Activated CD8-positive, alpha-beta T cell treated with anti-CD3 and anti-CD28 coated beads for 36 hours (primary cell): ENCODE results near the gene ZFP36L1. TPM values are rescaled to one million over a fixed set of nuclear protein-coding genes. Genes with fewer than 3 reads are reported as not detected.

Source experiments
- ATAC-seq: fragments of 200-7000 bp; cut with Tn5 transposase; one replicate; pipeline ENCODE4 v1.10.0; 2021; ENCODE audit warnings: mild to moderate bottlenecking, moderate library complexity
- CTCF ChIA-PET: fragments of 350-600 bp; sonication (Branson Sonifier 250); formaldehyde crosslinking; loops from one replicate; lab custom pipeline; 2021; ENCODE audit warnings: antibody characterized with exemption; lab: Charles Lee
- POLR2A ChIA-PET: fragments of 350-600 bp; sonication (Branson Sonifier 250); formaldehyde crosslinking; loops from one replicate; lab custom pipeline; 2021; ENCODE audit warnings: antibody characterized with exemption; lab: Charles Lee
- DNase-seq: peaks from one replicate; pipeline ENCODE4 v3.0.0-alpha.2; 2020
- H3K27ac Mint-ChIP-seq: one replicate; pipeline ENCODE4 v1.8.0; 2021; ENCODE audit warnings: mild to moderate bottlenecking, mixed read lengths
- H3K27me3 Mint-ChIP-seq: one replicate; pipeline ENCODE4 v1.8.0; 2021; ENCODE audit warnings: mixed read lengths
- H3K36me3 Mint-ChIP-seq: one replicate; pipeline ENCODE4 v1.8.0; 2021; ENCODE audit warnings: low read depth, mixed read lengths
- H3K4me1 Mint-ChIP-seq: one replicate; pipeline ENCODE4 v1.8.0; 2021; ENCODE audit warnings: low read depth, mixed read lengths
- H3K4me3 Mint-ChIP-seq: one replicate; pipeline ENCODE4 v1.8.0; 2021; ENCODE audit warnings: mild to moderate bottlenecking, moderate library complexity, mixed read lengths
- H3K9me3 Mint-ChIP-seq: one replicate; pipeline ENCODE4 v1.8.0; 2021; ENCODE audit warnings: mixed read lengths
- CTCF ChIP-seq: fragments of 200-600 bp; IDR thresholded peaks from one replicate; pipeline ENCODE4 v1.8.0; 2022; ENCODE audit warnings: antibody characterized with exemption, mild to moderate bottlenecking
- intact Hi-C: fragments of 100-400 bp; cut with micrococcal nuclease; formaldehyde crosslinking; loops from one replicate; pipeline ENCODE4 v1.10.0; 2022
- total RNA-seq, 2 experiments: library from RNA; stranded (reverse); gene quantifications; one replicate each; pipeline ENCODE4 v1.2.3, GENCODE V29; 2021

Gene ZFP36L1
- 10 to 100 TPM; 57.4 to 60.6 TPM for total RNA-seq

- DNase-seq (peak; percentile 91), ATAC-seq (peak; percentile 24)
- H3K4me3 Mint-ChIP-seq = peak within 1 kb of the TSS; percentile 88
- peak within 1 kb of the TSS; percentile 100 for H3K27ac Mint-ChIP-seq
- H3K4me1 Mint-ChIP-seq = peaks cover 43% of the 10 kb centered on the region
- H3K27me3 Mint-ChIP-seq = no peaks in the 10 kb centered on the region
- intact Hi-C loops = loop anchor here (2.0 to 5.0 kb wide), 2 partner anchors 22 to 111 kb away; no protein-coding TSS in a partner anchor
- peaks cover 51% of the 10 kb centered on the region for H3K36me3 Mint-ChIP-seq
- no peaks in the 10 kb centered on the region for H3K9me3 Mint-ChIP-seq
- ChIA-PET POLR2A (interaction anchor here (0.6 to 9.4 kb wide), 16 partner anchors 11 to 543 kb away, joined by 3 to 207 read pairs (median 5); no protein-coding TSS in a partner anchor), CTCF (interaction anchor here (6.6 to 16.7 kb wide), 3 partner anchors 13 to 543 kb away, joined by 58 to 268 read pairs (median 87); no protein-coding TSS in a partner anchor)
- TF ChIP-seq CTCF = no peak
Observed at GRCh38 chr14:68792979-68793733, at the start of gene ZFP36L1. TSS of gene ZFP36L1 (minus strand) at chr14:68793067. CDS start at chr14:68792938, 129 bp downstream.

GRCh38 chr14:68842298-68842697 lies 49.4 kb upstream of the ZFP36L1 start:
- H3K4me1 Mint-ChIP-seq = peaks cover 39% of the 10 kb centered on the region
- DNase-seq (no peak), ATAC-seq (no peak)
- CTCF ChIA-PET = interaction anchor here (1.1 to 5.9 kb wide), 6 partner anchors 17 to 898 kb away, joined by 3 to 68 read pairs (median 16); no protein-coding TSS in a partner anchor
- peaks cover 2% of the 10 kb centered on the region for H3K36me3 Mint-ChIP-seq
- intact Hi-C loops = no loop called here
- H3K27me3 Mint-ChIP-seq = no peaks in the 10 kb centered on the region
- H3K27ac Mint-ChIP-seq = peak overlapping the region; percentile 86
- TF ChIP-seq CTCF = no peak
- H3K4me3 Mint-ChIP-seq = no peak overlapping the region
- H3K9me3 Mint-ChIP-seq = peaks cover 2% of the 10 kb centered on the region
- POLR2A ChIA-PET = no interaction called here

- H3K4me3 Mint-ChIP-seq = peak overlapping the region; percentile 4
- ChIA-PET POLR2A (no interaction called here), CTCF (interaction anchor here (1.2 to 5.9 kb wide), 5 partner anchors 16 to 897 kb away, joined by 3 to 68 read pairs (median 4); no protein-coding TSS in a partner anchor)
- H3K36me3 Mint-ChIP-seq = peaks cover 9% of the 10 kb centered on the region
- peak; percentile 40 for ATAC-seq
- peaks cover 10% of the 10 kb centered on the region for H3K9me3 Mint-ChIP-seq
- H3K4me1 Mint-ChIP-seq = peaks cover 39% of the 10 kb centered on the region
- intact Hi-C loops = no loop called here
- no peak for TF ChIP-seq CTCF
- DNase-seq = peak; percentile 54
- H3K27ac Mint-ChIP-seq = peak overlapping the region; percentile 86
- no peaks in the 10 kb centered on the region for H3K27me3 Mint-ChIP-seq
Observed at GRCh38 chr14:68841016-68841809, 48.3 kb upstream of the ZFP36L1 start.

GRCh38 chr14:68840454-68840853 lies 47.6 kb upstream of the ZFP36L1 start:
- DNase-seq = no peak
- Mint-ChIP-seq H3K9me3 (peaks cover 16% of the 10 kb centered on the region), H3K4me1 (peaks cover 39% of the 10 kb centered on the region), H3K36me3 (peaks cover 10% of the 10 kb centered on the region), H3K27me3 (no peaks in the 10 kb centered on the region), H3K4me3 (peak overlapping the region; percentile 35), H3K27ac (peak overlapping the region; percentile 86)
- no peak for TF ChIP-seq CTCF
- POLR2A ChIA-PET = no interaction called here
- intact Hi-C loops = no loop called here
- CTCF ChIA-PET = interaction anchor here (1.2 to 5.9 kb wide), 2 partner anchors 15 to 22 kb away, joined by 3 to 65 read pairs; no protein-coding TSS in a partner anchor
- ATAC-seq = peak; percentile 74
